GM19099 (cell line): ENCODE results near the gene CLCN3.

Source experiments
- POLR2A ChIP-seq: IDR thresholded peaks from 3 replicates; pipeline ENCODE4 v1.6.1; 2011; ENCODE audit warnings: low read depth; ENCODE audit not compliant: insufficient read length; ENCODE audit errors: extremely low read depth

Gene CLCN3

GRCh38 chr4:169720529-169720928, 100.2 kb downstream of the CLCN3 start:
- no peak for TF ChIP-seq POLR2A

- TF ChIP-seq POLR2A = no peak
Measured at GRCh38 chr4:169723207-169723965, 103.0 kb downstream of the CLCN3 start.

- TF ChIP-seq POLR2A = no peak
Measured at GRCh38 chr4:169724260-169724659, 103.9 kb downstream of the CLCN3 start.

DNA sequence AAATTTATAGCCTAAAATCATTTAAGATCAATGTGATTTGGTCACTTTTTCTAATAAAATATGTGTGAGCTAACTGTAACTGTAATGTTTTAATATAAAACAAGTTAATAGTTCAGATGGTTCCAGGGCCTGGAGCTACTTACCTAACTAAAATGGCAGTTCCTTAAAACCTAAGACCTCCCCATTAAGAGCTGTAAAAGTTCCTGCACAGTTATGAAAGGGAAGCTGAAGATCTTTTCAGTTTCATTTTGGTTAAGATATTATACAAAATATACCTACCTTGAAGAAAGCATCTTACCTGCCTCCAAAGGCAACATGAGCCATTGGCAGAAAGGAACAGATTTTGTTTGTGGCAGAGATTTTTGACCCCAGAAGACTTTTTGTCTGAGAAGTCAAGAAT, 107.2 kb downstream of the CLCN3 start:
- no peak for TF ChIP-seq POLR2A

- TF ChIP-seq POLR2A = no peak
Measured at GRCh38 chr4:169730564-169730963, 110.2 kb downstream of the CLCN3 start.

GRCh38 chr4:169741569-169741968, 121.2 kb downstream of the CLCN3 start:
- no peak for TF ChIP-seq POLR2A

DNA sequence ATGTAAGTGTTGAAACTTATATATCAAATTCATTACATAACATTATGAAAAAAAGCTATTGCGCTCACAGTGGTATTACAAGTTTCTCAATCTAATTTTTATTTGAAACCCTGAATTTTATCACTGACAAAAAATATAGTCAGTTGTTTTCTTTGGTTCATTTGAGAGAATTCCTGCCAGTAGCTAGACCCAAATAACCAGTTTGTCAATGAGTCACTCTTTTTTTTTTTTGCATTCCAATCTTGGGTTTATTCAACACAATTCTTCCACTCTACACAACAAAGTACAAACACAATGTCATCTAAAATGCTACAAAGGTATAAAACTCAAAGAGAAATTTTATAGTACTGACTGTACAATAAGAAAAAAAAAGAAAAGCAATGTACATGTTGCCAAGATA, 124.2 kb downstream of the CLCN3 start:
- no peak for TF ChIP-seq POLR2A

- TF ChIP-seq POLR2A = no peak
Measured at GRCh38 chr4:169745291-169745690, 124.9 kb downstream of the CLCN3 start.

DNA sequence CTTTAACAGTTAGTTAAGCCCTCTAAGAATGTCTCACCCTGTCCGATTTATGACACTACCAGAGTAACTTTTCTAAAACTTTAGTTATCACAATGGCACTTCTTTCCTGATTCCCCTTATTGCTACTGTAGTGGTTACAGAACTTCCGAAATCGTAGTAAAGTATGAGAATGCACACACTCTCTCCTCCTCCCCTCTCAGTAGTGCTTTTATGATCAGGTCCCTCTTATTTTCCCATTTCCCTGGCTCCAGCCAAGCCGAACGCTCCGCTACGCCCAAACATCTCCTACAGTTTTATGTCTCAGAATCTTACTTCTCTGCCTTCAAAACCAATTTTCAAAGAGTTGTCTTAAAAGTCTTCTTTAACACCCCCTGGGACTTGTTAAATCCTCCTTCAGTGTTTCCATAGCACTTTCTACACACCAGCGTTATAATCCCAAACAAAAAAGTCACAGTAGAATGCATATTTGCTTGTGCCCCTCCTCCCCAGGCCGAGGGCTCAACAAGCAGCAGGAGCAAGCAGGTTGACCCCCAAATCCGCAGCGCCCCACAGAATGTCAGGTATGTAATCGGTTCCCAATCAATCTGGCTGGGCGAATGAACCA, 136.7 kb downstream of the CLCN3 start:
- TF ChIP-seq POLR2A = no peak

GRCh38 chr4:169757575-169758184, 137.3 kb downstream of the CLCN3 start, which contains the start of gene HPF1:
Gene HPF1 (minus strand): TSS chr4:169757944. CDS start chr4:169757877, 67 bp downstream.
- TF ChIP-seq POLR2A = peak; percentile 71

GRCh38 chr4:169758401-169758962, 138.1 kb downstream of the CLCN3 start:
- TF ChIP-seq POLR2A = no peak

- TF ChIP-seq POLR2A = no peak
Measured at GRCh38 chr4:169761846-169762245, 141.5 kb downstream of the CLCN3 start.

DNA sequence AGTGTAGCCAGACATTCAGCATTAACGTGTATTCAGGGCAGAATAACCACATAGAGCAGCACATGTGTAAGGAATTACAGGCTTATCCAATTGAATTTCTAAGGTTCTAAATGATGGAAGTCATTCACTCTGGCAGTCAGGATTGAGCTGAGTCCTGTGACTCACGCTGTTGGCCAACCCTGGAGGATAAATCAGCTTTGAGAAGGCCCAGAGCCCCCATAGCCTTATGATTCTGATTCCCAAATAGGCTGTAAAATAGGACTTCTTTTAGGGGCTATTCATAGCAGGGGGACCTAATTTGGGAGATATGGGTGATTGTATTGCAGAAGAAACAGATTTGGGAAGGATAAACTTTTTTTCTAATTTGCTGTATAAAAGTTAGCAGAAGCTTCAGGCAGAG, 145.5 kb downstream of the CLCN3 start:
- no peak for TF ChIP-seq POLR2A

- no peak for TF ChIP-seq POLR2A
Measured at GRCh38 chr4:169766741-169767140, 146.4 kb downstream of the CLCN3 start.

- no peak for TF ChIP-seq POLR2A
Measured at GRCh38 chr4:169768385-169768784, 148.0 kb downstream of the CLCN3 start.

GRCh38 chr4:169770416-169770815, 150.0 kb downstream of the CLCN3 start:
- TF ChIP-seq POLR2A = no peak
